Endothelial cell of umbilical vein (primary cell): Measurements from ENCODE around the gene NAA38. TPM values are rescaled to one million over a fixed set of nuclear protein-coding genes. Genes with fewer than 3 reads are reported as not detected.
A peak's percentile ranks its signal among the peaks of the same experiment; 100 is the strongest.

Source experiments
- BruUV-seq: library from RNA; stranded (reverse); fragments of 400-500 nt; replicated peaks from 2 replicates; lab custom pipeline; 2021; lab: Mats Ljungman, UMichigan
- CTCF ChIA-PET: fragments of 300-600, 350-600 bp; sonication (Branson Sonifier 250); formaldehyde crosslinking; loops from one replicate; lab custom pipeline; 2021; ENCODE audit warnings: antibody characterized with exemption, inconsistent platforms; lab: Charles Lee
- POLR2A ChIA-PET: fragments of 300-600, 350-600 bp; sonication (Branson Sonifier 250); formaldehyde crosslinking; loops from one replicate; lab custom pipeline; 2021; ENCODE audit warnings: antibody characterized with exemption, inconsistent platforms; lab: Charles Lee
- DNase-seq: peaks from one replicate; pipeline ENCODE4 v3.0.0-alpha.2; 2011; ENCODE audit warnings: low read depth, low spot score
- FAIRE-seq: peaks from 2 replicates; lab custom pipeline; 2011; peaks lifted over from hg19 to GRCh38; lab: Jason Lieb, UNC
- H2AFZ ChIP-seq: 2 replicates; pipeline ENCODE4 v1.6.0; 2012; ENCODE audit warnings: low read depth, low read length, control low read depth, inconsistent platforms
- H3K27ac ChIP-seq: 2 replicates; pipeline ENCODE4 v1.5.1; 2011; ENCODE audit warnings: low read depth, mild to moderate bottlenecking, control low read depth, low read length, moderate library complexity; ENCODE audit not compliant: insufficient read depth
- H3K27me3 ChIP-seq, 2 experiments: 2 replicates each; pipeline versions ENCODE4 v1.6.0 to v1.6.1; 2011; ENCODE audit warnings: low read length in 2 of 2, mixed read lengths in 1 of 2; ENCODE audit not compliant: control insufficient read depth in 2 of 2, insufficient read depth in 2 of 2
- H3K36me3 ChIP-seq, 2 experiments: 2 replicates in 1 of 2; 3 replicates in 1 of 2; pipeline ENCODE4 v1.5.1; 2011; ENCODE audit warnings: low read length in 2 of 2, mild to moderate bottlenecking in 1 of 2, moderate library complexity in 1 of 2; ENCODE audit not compliant: control insufficient read depth in 2 of 2, insufficient read depth in 2 of 2; ENCODE audit errors: extremely low read depth in 1 of 2
- H3K4me1 ChIP-seq: 3 replicates; pipeline ENCODE4 v1.5.1; 2011; ENCODE audit warnings: mild to moderate bottlenecking, low read length; ENCODE audit not compliant: control insufficient read depth, insufficient read depth; ENCODE audit errors: extremely low read depth
- H3K4me2 ChIP-seq: 2 replicates; pipeline ENCODE4 v1.6.1; 2011; ENCODE audit warnings: low read length, control low read depth, mixed read lengths; ENCODE audit not compliant: insufficient read depth
- H3K4me3 ChIP-seq, 3 experiments: fragments of 200-600 bp in 1 of 3; sonication (generic), shearing (Covaris generic) in 1 of 3; replicated peaks in 1 of 3; 2 replicates each; pipeline ENCODE4 v1.5.1; 2011 to 2016; ENCODE audit warnings: control low read depth in 3 of 3, low read length in 3 of 3, mild to moderate bottlenecking in 2 of 3, inconsistent platforms in 1 of 3, low read depth in 1 of 3, moderate library complexity in 1 of 3; ENCODE audit not compliant: insufficient read depth in 1 of 3
- H3K79me2 ChIP-seq: 2 replicates; pipeline ENCODE4 v1.6.0; 2012; ENCODE audit warnings: low read length, inconsistent platforms; ENCODE audit not compliant: control insufficient read depth, insufficient read depth
- H3K9ac ChIP-seq: replicated peaks from 2 replicates; pipeline ENCODE3; 2011; ENCODE audit warnings: low read length, control low read depth; ENCODE audit not compliant: insufficient read depth; ENCODE audit errors: extremely low read depth
- H3K9me1 ChIP-seq: replicated peaks from 3 replicates; pipeline ENCODE4 v1.6.0; 2011; ENCODE audit warnings: mild to moderate bottlenecking, low read length; ENCODE audit not compliant: control insufficient read depth, insufficient read depth; ENCODE audit errors: extremely low read depth
- H3K9me3 ChIP-seq: replicated peaks from 2 replicates; pipeline ENCODE4 v1.5.1; 2012; ENCODE audit warnings: low read length, inconsistent platforms; ENCODE audit not compliant: control insufficient read depth, insufficient read depth
- H4K20me1 ChIP-seq: replicated peaks from 2 replicates; pipeline ENCODE3; 2011; ENCODE audit warnings: mild to moderate bottlenecking, low read length; ENCODE audit not compliant: control insufficient read depth, insufficient read depth; ENCODE audit errors: extremely low read depth
- CTCF ChIP-seq, 2 donors: IDR thresholded peaks; 1 replicate in 1 of 2; 2 replicates in 1 of 2; pipeline ENCODE4 v1.5.1; 2011; ENCODE audit warnings: low read length in 2 of 2, mild to moderate bottlenecking in 2 of 2, moderate library complexity in 2 of 2, control low read depth in 1 of 2, inconsistent platforms in 1 of 2, low read depth in 1 of 2; ENCODE audit not compliant: insufficient read depth in 1 of 2; ENCODE audit errors: extremely low read depth in 1 of 2
- FOS ChIP-seq: IDR thresholded peaks from 2 replicates; pipeline ENCODE4 v1.6.1; 2011; ENCODE audit warnings: mild to moderate bottlenecking, low read length, moderate library complexity, borderline replicate concordance; ENCODE audit not compliant: insufficient read depth
- GATA2 ChIP-seq: IDR thresholded peaks from 2 replicates; pipeline ENCODE4 v1.7.0; 2011; ENCODE audit warnings: low read depth, mild to moderate bottlenecking, moderate library complexity, mixed read lengths, low read length; ENCODE audit not compliant: insufficient read length, insufficient read depth
- POLR2AphosphoS5 ChIP-seq: IDR thresholded peaks from 2 replicates; pipeline ENCODE4 v1.6.1; 2012; ENCODE audit warnings: low read depth, mild to moderate bottlenecking, control low read depth, low read length, moderate library complexity; ENCODE audit not compliant: insufficient read depth
- dilution Hi-C: fragments of 300-500 bp; cut with MboI; formaldehyde crosslinking; loops from one replicate; pipeline ENCODE4 v1.15.0; 2019; ENCODE audit warnings: low sequenced_read_pairs; ENCODE audit not compliant: extremely low pct_ligation_motif_present
- intact Hi-C: fragments of 100-400 bp; cut with micrococcal nuclease; formaldehyde crosslinking; loops from one replicate; pipeline ENCODE4 v1.10.0; 2022
- polyA plus RNA-seq, 4 experiments: library from polyadenylated mRNA; depleted of rRNA in 3 of 4; stranded (reverse) in 3 of 4; unstranded in 1 of 4; fragments of >200 nt; gene quantifications; 2 replicates each; pipeline versions ENCODE4 v1.2.1 to v1.2.3, GENCODE V29; 2011 to 2012; ENCODE audit warnings: missing spikeins in 1 of 4
- total RNA-seq: library from RNA; stranded (reverse); gene quantifications from 2 replicates; pipeline ENCODE4 v1.2.3, GENCODE V29; 2021
- TF ChIP-seq, protein P1 (sequence below): IDR thresholded peaks from 2 replicates; pipeline ENCODE4 v1.6.1; 2011; ENCODE audit not compliant: insufficient read depth, insufficient read length

NAA38 gene
- total and polyA plus RNA-seq, 2 donors (not counting 3 experiments of a cell fraction or from before 2014, with no cell fraction given) = 119 to 267 TPM

DNA sequence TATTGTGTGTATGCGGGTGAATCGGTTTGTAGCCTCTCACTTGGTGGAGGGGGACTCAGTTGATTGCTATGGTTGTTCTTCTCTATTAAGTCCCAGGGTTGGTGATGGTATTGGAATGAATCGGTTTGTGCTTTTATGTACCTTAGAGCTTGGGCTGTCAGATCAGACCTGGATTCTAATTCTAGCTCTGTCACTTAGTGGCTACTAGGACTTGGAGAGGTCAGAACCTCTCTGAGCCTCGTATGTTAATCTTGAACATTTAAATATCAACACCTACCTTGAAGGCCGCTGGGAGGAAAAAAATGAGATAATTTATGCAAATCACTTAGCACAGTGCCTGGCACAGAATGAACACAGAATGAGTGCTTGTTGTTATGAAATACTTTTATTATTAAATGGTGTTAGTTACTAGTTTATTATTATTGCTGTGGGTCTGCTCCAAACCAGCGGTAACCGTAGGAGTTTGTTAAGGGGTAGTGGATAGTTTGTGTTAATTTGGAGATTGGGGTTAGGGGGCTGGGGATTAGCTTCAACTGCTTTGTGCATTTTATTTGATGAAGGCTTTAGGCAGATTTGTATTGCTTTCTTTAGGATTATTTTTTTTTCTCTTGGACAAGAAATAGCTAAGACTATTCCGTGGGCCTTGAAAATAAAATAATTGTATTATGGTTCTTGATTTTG, 19.8 kb downstream of the NAA38 start:
- Histone ChIP-seq H4K20me1 (no peaks in the 10 kb centered on the region), H3K9me1 (no peaks in the 10 kb centered on the region), H3K4me2 (peak overlapping the region; percentile 66), H3K4me1 (peaks cover 40% of the 10 kb centered on the region), H2AFZ (peak overlapping the region; percentile 1), H3K4me3 (no peak overlapping the region), H3K9ac (no peak overlapping the region), H3K36me3 (peaks cover 0 to 2% of the 10 kb centered on the region in 2 experiments), H3K79me2 (no peaks in the 10 kb centered on the region), H3K27me3 (no peaks in the 10 kb centered on the region), H3K27ac (peak overlapping the region; percentile 87), H3K9me3 (no peaks in the 10 kb centered on the region)
- ChIA-PET POLR2A (interaction anchor here (0.8 kb wide), 1 partner anchor 18 kb away, joined by 3 read pairs; no protein-coding TSS in a partner anchor), CTCF (interaction anchor here (0.7 to 1.4 kb wide), 3 partner anchors 12 to 94 kb away, joined by 3 to 5 read pairs (median 4); no protein-coding TSS in a partner anchor)
- dilution Hi-C loops (no loop called here), intact Hi-C loops (loop anchor here (5.0 kb wide), 1 partner anchor 265 kb away; no protein-coding TSS in a partner anchor)
- FAIRE-seq (no peak), DNase-seq (no peak)
- TF ChIP-seq GATA2 (no peak), CTCF (IDR thresholded peaks at IDR 0.05; ENCODE audit: extremely low read depth in 1 of 2, insufficient read depth in 1 of 2, low read depth in 1 of 2, low read length in 2 of 2) (no peak), POLR2AphosphoS5 (no peak), FOS (no peak)
- TF ChIP-seq, protein P1, sequence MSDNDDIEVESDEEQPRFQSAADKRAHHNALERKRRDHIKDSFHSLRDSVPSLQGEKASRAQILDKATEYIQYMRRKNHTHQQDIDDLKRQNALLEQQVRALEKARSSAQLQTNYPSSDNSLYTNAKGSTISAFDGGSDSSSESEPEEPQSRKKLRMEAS = no peak
- BruUV-seq = no TSS peak
